K562 treated with DMSO at 1 percent for 48 hours (cell line): ENCODE results near the gene FBXW12. TPM values are rescaled to one million over a fixed set of nuclear protein-coding genes. Genes with fewer than 3 reads are reported as not detected.

Source experiments
- total RNA-seq: library from RNA; unstranded; fragments of 300-600 nt; gene quantifications from 2 replicates; pipeline ENCODE4 v1.2.3, GENCODE V29; 2022; ENCODE audit warnings: low replicate concordance; ENCODE audit errors: extremely low read depth

FBXW12 gene
- total RNA-seq, result not detected in 2 replicates

GRCh38 chr3:48371651-48372376, at the start of gene FBXW12:
TSS of gene FBXW12 (plus strand) at chr3:48372219. CDS start at chr3:48372768, 549 bp downstream.

GRCh38 chr3:48333346-48334245, 38.4 kb upstream of the FBXW12 start, which contains the start of gene SPINK8:
TSS of gene SPINK8 (minus strand) at chr3:48333661. CDS start at chr3:48328341, 5,320 bp downstream.

GRCh38 chr3:48429960-48430707, 58.1 kb downstream of the FBXW12 start, which contains the start of gene PLXNB1:
TSS of gene PLXNB1 (minus strand) at chr3:48430086. CDS start at chr3:48424611, 5,475 bp downstream.

GRCh38 chr3:48439820-48440589, 68.0 kb downstream of the FBXW12 start, which contains the start of the genes CCDC51 and TMA7:
TSS of gene CCDC51 (minus strand) at chr3:48440119. CDS start at chr3:48435128, 4,991 bp downstream.
TSS of gene TMA7 (plus strand) at chr3:48440257. CDS start at chr3:48440297, 40 bp downstream.

Other genes starting within 250 kb of the FBXW12 start
- gene CDC25A, start 183.8 kb upstream of the FBXW12 start, total RNA-seq, result not detected in 2 replicates
- gene CAMP, start 148.7 kb upstream of the FBXW12 start, total RNA-seq, result not detected in 2 replicates
- gene ZNF589, start 131.1 kb upstream of the FBXW12 start, total RNA-seq, result not detected in 2 replicates
- gene NME6, start 70.9 kb upstream of the FBXW12 start, total RNA-seq, result not detected in 2 replicates
- not detected in 2 replicates for gene SPINK8, start 38.6 kb upstream of the FBXW12 start, total RNA-seq
- gene PLXNB1, start 57.9 kb downstream of the FBXW12 start, total RNA-seq, result 67.8 TPM in 1 of 2 replicates, not detected in the other
- not detected in 2 replicates for gene CCDC51, start 67.9 kb downstream of the FBXW12 start, total RNA-seq
- not detected in 2 replicates for gene TMA7, start 68.0 kb downstream of the FBXW12 start, total RNA-seq
- gene ATRIP, start 74.5 kb downstream of the FBXW12 start, total RNA-seq, result not detected in 2 replicates
- gene SHISA5, start 132.0 kb downstream of the FBXW12 start, total RNA-seq, result not detected in 2 replicates
- gene PFKFB4, start 184.6 kb downstream of the FBXW12 start, total RNA-seq, result not detected in 2 replicates
- gene UCN2, start 191.6 kb downstream of the FBXW12 start, total RNA-seq, result not detected in 2 replicates
- gene COL7A1, start 223.1 kb downstream of the FBXW12 start, total RNA-seq, result not detected in 2 replicates
- 320 and 1,261 TPM in 2 replicates for gene UQCRC1, start 237.4 kb downstream of the FBXW12 start, total RNA-seq
- gene TMEM89, start 249.6 kb downstream of the FBXW12 start, total RNA-seq, result not detected in 2 replicates